Liver (tissue), 9 donors: ENCODE results near the gene MAP3K9. TPM values are rescaled to one million over a fixed set of nuclear protein-coding genes. Genes with fewer than 3 reads are reported as not detected.

ENCODE experiments used
- DNase-seq: peaks from one replicate; pipeline ENCODE4 v3.0.0-alpha.2; 2017; ENCODE audit warnings: low spot score
- H3K27ac ChIP-seq, 2 donors: one replicate each; pipeline ENCODE4 v1.7.0; 2013; ENCODE audit warnings: inconsistent platforms in 2 of 2, low read length in 2 of 2, control low read depth in 1 of 2, low read depth in 1 of 2, mild to moderate bottlenecking in 1 of 2
- H3K27me3 ChIP-seq, 4 donors: one replicate each; pipeline versions ENCODE4 v1.6.1 to v1.7.0; 2013; ENCODE audit warnings: low read length in 3 of 4, inconsistent platforms in 1 of 4, mild to moderate bottlenecking in 1 of 4, moderate library complexity in 1 of 4; ENCODE audit not compliant: control insufficient read depth in 4 of 4, insufficient read depth in 4 of 4
- H3K36me3 ChIP-seq, 4 donors: one replicate each; pipeline versions ENCODE4 v1.6.1 to v1.7.0; 2013; ENCODE audit warnings: low read length in 3 of 4, mild to moderate bottlenecking in 3 of 4, low read depth in 1 of 4, moderate library complexity in 1 of 4; ENCODE audit not compliant: control insufficient read depth in 4 of 4, insufficient read depth in 3 of 4
- H3K4me1 ChIP-seq, 4 donors: one replicate each; pipeline versions ENCODE4 v1.6.1 to v1.7.0; 2013; ENCODE audit warnings: low read length in 3 of 4, mild to moderate bottlenecking in 3 of 4, moderate library complexity in 1 of 4; ENCODE audit not compliant: control insufficient read depth in 4 of 4, insufficient read depth in 4 of 4
- H3K4me3 ChIP-seq, 3 donors: one replicate each; pipeline versions ENCODE4 v1.6.1 to v1.7.0; 2013; ENCODE audit warnings: low read length in 3 of 3, control low read depth in 1 of 3, low read depth in 1 of 3, mild to moderate bottlenecking in 1 of 3
- H3K9ac ChIP-seq, 2 donors: one replicate each; pipeline ENCODE4 v1.7.0; 2013; ENCODE audit warnings: low read length in 2 of 2, mild to moderate bottlenecking in 2 of 2, moderate library complexity in 2 of 2, control low read depth in 1 of 2, low read depth in 1 of 2
- H3K9me3 ChIP-seq, 4 donors: one replicate each; pipeline versions ENCODE4 v1.6.1 to v1.7.0; 2013; ENCODE audit warnings: low read length in 3 of 4; ENCODE audit not compliant: control insufficient read depth in 4 of 4
- EGR1 ChIP-seq, 2 donors: IDR thresholded peaks; 2 replicates each; pipeline ENCODE4 v1.6.1; 2016 to 2018; ENCODE audit warnings: antibody characterized with exemption in 2 of 2, low read depth in 2 of 2
- FOXA1 ChIP-seq: IDR thresholded peaks from 2 replicates; pipeline ENCODE4 v1.6.1; 2016; ENCODE audit warnings: antibody characterized with exemption
- FOXA2 ChIP-seq: IDR thresholded peaks from 2 replicates; pipeline ENCODE4 v1.6.1; 2016; ENCODE audit warnings: antibody characterized with exemption
- GABPA ChIP-seq, 2 donors: IDR thresholded peaks in 1 of 2; conservative IDR thresholded peaks in 1 of 2; 2 replicates each; pipeline ENCODE4 v1.6.1; 2016; ENCODE audit warnings: antibody characterized with exemption in 2 of 2, mild to moderate bottlenecking in 1 of 2, moderate library complexity in 1 of 2
- HNF4A ChIP-seq, 2 donors: conservative IDR thresholded peaks; 2 replicates each; pipeline ENCODE4 v1.6.1; 2016; ENCODE audit warnings: antibody characterized with exemption in 2 of 2, mild to moderate bottlenecking in 2 of 2
- HNF4G ChIP-seq: IDR thresholded peaks from 2 replicates; pipeline ENCODE4 v1.6.1; 2016; ENCODE audit warnings: antibody characterized with exemption
- JUND ChIP-seq, 2 donors: IDR thresholded peaks; 2 replicates each; pipeline ENCODE4 v1.6.1; 2016; ENCODE audit warnings: antibody characterized with exemption in 2 of 2
- RAD21 ChIP-seq, 2 donors: IDR thresholded peaks; 2 replicates each; pipeline ENCODE4 v1.6.1; 2016; ENCODE audit warnings: antibody characterized with exemption in 2 of 2, mild to moderate bottlenecking in 2 of 2
- RXRA ChIP-seq, 2 donors: IDR thresholded peaks; 2 replicates each; pipeline ENCODE4 v1.6.1; 2017 to 2018; ENCODE audit warnings: antibody characterized with exemption in 2 of 2, mild to moderate bottlenecking in 1 of 2
- SP1 ChIP-seq: IDR thresholded peaks from 2 replicates; pipeline ENCODE4 v1.6.1; 2018; ENCODE audit warnings: antibody characterized with exemption, mild to moderate bottlenecking
- TAF1 ChIP-seq: conservative IDR thresholded peaks from 2 replicates; pipeline ENCODE4 v1.6.1; 2016; ENCODE audit warnings: antibody characterized with exemption, mild to moderate bottlenecking
- YY1 ChIP-seq: IDR thresholded peaks from 2 replicates; pipeline ENCODE4 v1.6.1; 2016; ENCODE audit warnings: antibody characterized with exemption, mild to moderate bottlenecking
- WGBS: extraction: QIAGEN DNeasy Blood & Tissue Kit; methylation state at CpG from one replicate; pipeline ENCODE4 v1.1.7; 2013; 5-methylcytosine and 5-hydroxymethylcytosine counted together
- polyA plus RNA-seq, 2 donors: library from polyadenylated mRNA; stranded (reverse) in 1 of 2; unstranded in 1 of 2; fragments of 200-250 nt in 1 of 2; fragments of >200 nt in 1 of 2; fragmentation: Nextera tagmentation in 1 of 2; extraction: Ambion mirVana in 1 of 2; gene quantifications; one replicate each; pipeline versions ENCODE4 v1.2.1 to v1.2.3, GENCODE V29; 2013 to 2015
- total RNA-seq, 2 donors: library from RNA; depleted of rRNA; stranded (reverse); fragments of >200 nt; gene quantifications; one replicate each; pipeline ENCODE4 v1.2.3, GENCODE V29; 2014
- TF ChIP-seq, protein P1 (sequence below): fragments of 150-350 bp; IDR thresholded peaks from 2 replicates; pipeline ENCODE4 v1.5.1; 2017; ENCODE audit warnings: improper control_type of control experiment, low read depth, low read length; ENCODE audit not compliant: missing input control
- TF ChIP-seq, protein P2 (sequence below): IDR thresholded peaks from 2 replicates; pipeline ENCODE4 v1.6.1; 2016; ENCODE audit warnings: antibody characterized with exemption
- TF ChIP-seq, protein P3 (sequence below): IDR thresholded peaks from 2 replicates; pipeline ENCODE4 v1.6.1; 2016; ENCODE audit warnings: antibody characterized with exemption
- TF ChIP-seq, protein P4 (sequence below): IDR thresholded peaks from 2 replicates; pipeline ENCODE4 v1.6.1; 2016; ENCODE audit warnings: antibody characterized with exemption
- donor health status: healthy.
- donor health status: healthy.
- donor health status: healthy.
- donor health status: healthy.
- donor health status: healthy.

The MAP3K9 gene
- total and polyA plus RNA-seq, 4 donors = 0.65 to 5.2 (median 0.80) TPM

DNA sequence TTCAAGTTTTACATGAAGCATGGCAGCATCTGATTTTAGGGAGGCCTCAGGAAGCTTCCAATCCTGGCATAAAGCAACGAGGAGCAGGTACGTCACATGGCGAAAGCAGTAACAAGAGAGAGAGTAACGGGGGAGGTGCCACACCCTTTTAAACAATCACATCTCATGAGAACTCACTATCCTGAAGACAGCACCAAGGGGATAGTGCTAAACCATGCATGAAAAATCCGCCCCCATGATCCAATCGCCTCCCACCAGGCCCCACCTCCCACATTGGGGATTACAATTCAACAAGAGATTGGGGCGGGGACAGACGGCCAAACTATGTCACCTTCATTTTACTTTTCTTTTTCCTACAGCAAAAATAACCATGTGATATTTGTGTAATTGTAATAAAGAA lies 7.2 kb upstream of the MAP3K9 start (continued):
- TF ChIP-seq, protein P1, sequence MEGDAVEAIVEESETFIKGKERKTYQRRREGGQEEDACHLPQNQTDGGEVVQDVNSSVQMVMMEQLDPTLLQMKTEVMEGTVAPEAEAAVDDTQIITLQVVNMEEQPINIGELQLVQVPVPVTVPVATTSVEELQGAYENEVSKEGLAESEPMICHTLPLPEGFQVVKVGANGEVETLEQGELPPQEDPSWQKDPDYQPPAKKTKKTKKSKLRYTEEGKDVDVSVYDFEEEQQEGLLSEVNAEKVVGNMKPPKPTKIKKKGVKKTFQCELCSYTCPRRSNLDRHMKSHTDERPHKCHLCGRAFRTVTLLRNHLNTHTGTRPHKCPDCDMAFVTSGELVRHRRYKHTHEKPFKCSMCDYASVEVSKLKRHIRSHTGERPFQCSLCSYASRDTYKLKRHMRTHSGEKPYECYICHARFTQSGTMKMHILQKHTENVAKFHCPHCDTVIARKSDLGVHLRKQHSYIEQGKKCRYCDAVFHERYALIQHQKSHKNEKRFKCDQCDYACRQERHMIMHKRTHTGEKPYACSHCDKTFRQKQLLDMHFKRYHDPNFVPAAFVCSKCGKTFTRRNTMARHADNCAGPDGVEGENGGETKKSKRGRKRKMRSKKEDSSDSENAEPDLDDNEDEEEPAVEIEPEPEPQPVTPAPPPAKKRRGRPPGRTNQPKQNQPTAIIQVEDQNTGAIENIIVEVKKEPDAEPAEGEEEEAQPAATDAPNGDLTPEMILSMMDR = no peak
- TF ChIP-seq YY1 = no peak
- TF ChIP-seq, protein P2, sequence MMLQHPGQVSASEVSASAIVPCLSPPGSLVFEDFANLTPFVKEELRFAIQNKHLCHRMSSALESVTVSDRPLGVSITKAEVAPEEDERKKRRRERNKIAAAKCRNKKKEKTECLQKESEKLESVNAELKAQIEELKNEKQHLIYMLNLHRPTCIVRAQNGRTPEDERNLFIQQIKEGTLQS = no peak

DNA sequence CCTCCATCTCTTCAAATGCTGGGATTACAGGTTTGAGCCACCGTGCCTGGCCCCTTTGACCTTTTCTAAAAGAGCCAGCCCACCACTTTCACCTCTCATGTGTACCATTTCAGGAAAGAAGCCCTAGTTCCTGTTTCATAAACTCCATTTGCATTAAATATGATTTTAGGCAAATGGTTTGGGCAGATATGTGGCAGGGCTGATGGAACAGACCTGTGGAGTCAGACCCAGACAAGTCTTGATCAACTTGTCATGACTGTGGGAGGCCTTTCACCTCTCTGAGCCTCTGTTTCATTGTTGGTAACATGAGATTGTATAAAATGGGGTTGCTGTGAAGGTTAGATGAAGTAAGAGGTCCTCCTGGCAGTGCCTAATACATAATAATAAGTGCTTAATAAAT lies 5.2 kb upstream of the MAP3K9 start:
- 86% methylated on average over 1 of the region's 1 CpG for WGBS
- Histone ChIP-seq H3K9ac (no peak overlapping the region), H3K9me3 (no peaks in the 10 kb centered on the region), H3K27me3 (no peaks in the 10 kb centered on the region), H3K4me3 (no peak overlapping the region), H3K36me3 (no peaks in the 10 kb centered on the region), H3K27ac (no peak overlapping the region), H3K4me1 (peaks cover 0 to 8% (median 4%) of the 10 kb centered on the region in 4 donors)
- TF ChIP-seq FOXA2 (no peak), YY1 (no peak), HNF4A (conservative IDR thresholded peaks at IDR 0.05) (no peak), TAF1 (no peak), EGR1 (IDR thresholded peaks at IDR 0.05; ENCODE audit: low read depth in 2 of 2) (no peak), SP1 (no peak)
- TF ChIP-seq, protein P3, sequence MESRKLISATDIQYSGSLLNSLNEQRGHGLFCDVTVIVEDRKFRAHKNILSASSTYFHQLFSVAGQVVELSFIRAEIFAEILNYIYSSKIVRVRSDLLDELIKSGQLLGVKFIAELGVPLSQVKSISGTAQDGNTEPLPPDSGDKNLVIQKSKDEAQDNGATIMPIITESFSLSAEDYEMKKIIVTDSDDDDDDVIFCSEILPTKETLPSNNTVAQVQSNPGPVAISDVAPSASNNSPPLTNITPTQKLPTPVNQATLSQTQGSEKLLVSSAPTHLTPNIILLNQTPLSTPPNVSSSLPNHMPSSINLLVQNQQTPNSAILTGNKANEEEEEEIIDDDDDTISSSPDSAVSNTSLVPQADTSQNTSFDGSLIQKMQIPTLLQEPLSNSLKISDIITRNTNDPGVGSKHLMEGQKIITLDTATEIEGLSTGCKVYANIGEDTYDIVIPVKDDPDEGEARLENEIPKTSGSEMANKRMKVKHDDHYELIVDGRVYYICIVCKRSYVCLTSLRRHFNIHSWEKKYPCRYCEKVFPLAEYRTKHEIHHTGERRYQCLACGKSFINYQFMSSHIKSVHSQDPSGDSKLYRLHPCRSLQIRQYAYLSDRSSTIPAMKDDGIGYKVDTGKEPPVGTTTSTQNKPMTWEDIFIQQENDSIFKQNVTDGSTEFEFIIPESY = no peak
- DNase-seq = no peak

DNA sequence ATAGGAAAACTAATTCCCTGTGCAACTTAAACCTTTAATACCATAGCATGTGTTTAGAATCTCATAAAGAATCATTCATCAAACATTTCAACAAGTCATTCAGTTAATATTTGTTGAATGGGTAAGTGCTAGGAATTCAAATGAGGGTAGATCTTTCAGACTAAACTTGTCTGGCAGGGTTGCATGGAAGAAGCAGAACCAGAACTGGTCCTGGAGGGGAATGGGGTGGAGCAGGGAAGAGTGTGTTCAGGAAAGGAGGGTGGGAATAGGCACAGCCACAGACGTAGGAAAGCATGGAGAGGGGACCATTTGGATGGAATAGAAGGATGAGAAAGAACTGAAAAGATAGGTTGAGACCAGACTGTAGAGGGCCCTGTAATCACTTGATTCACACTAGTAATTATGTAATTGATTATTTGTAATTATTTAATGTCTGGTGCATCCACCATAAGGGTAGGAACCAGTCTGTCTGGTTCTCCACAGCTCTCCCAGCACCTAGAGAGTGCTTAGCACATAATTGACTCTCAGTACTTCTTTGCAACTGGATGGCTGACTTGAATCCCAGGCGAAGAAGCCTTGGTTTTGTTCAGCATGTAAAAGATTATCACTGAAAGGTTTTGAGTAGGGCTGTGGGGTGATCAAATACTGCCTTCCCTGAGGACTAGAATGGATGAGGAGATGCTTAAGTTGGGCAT lies 3.0 kb upstream of the MAP3K9 start:
- WGBS = 88% methylated on average over 2 of the region's 2 CpGs
- no peaks in the 10 kb centered on the region for H3K27me3 ChIP-seq
- peaks cover 0 to 13% (median 5%) of the 10 kb centered on the region in 4 donors for H3K4me1 ChIP-seq
- no peaks in the 10 kb centered on the region for H3K9me3 ChIP-seq
- H3K4me3 ChIP-seq = no peak overlapping the region
- H3K9ac ChIP-seq = no peak overlapping the region
- H3K27ac ChIP-seq = no peak overlapping the region
- DNase-seq = no peak
- no peaks in the 10 kb centered on the region for H3K36me3 ChIP-seq
- TF ChIP-seq HNF4G (no peak), JUND (IDR thresholded peaks at IDR 0.05) (no peak), SP1 (no peak), HNF4A (conservative IDR thresholded peaks at IDR 0.05) (no peak), GABPA (IDR thresholded peaks at IDR 0.05 in 1 of 2, conservative IDR thresholded peaks at IDR 0.05 in 1 of 2) (no peak), RAD21 (IDR thresholded peaks at IDR 0.05) (no peak), EGR1 (IDR thresholded peaks at IDR 0.05; ENCODE audit: low read depth in 2 of 2) (no peak), FOXA1 (no peak), RXRA (IDR thresholded peaks at IDR 0.05) (no peak), YY1 (no peak)
- TF ChIP-seq, protein P1 = no peak
- TF ChIP-seq, protein P4, sequence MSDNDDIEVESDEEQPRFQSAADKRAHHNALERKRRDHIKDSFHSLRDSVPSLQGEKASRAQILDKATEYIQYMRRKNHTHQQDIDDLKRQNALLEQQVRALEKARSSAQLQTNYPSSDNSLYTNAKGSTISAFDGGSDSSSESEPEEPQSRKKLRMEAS = no peak
- TF ChIP-seq, protein P2 = no peak
- TF ChIP-seq, protein P3 = no peak
